VCaP (cell line): Measurements from ENCODE around the gene BTBD9.

Source experiments
- H3K27ac ChIP-seq: fragments of 450-650 bp; 2 replicates; pipeline ENCODE4 v1.5.1; 2017
- CTCF ChIP-seq: fragments of 450-650 bp; conservative IDR thresholded peaks from 2 replicates; pipeline ENCODE4 v1.5.1; 2017; ENCODE audit warnings: mild to moderate bottlenecking, moderate library complexity

The BTBD9 gene

GRCh38 chr6:38170666-38171355, 468.9 kb downstream of the BTBD9 start:
- no peak for TF ChIP-seq CTCF
- H3K27ac ChIP-seq = peak overlapping the region; percentile 58

GRCh38 chr6:38169977-38170526, 469.7 kb downstream of the BTBD9 start:
- no peak for TF ChIP-seq CTCF
- peak overlapping the region; percentile 58 for H3K27ac ChIP-seq

- peak overlapping the region; percentile 58 for H3K27ac ChIP-seq
- no peak; the same call in 1 of the 2 replicates for TF ChIP-seq CTCF
Observed at GRCh38 chr6:38169221-38169976, 470.3 kb downstream of the BTBD9 start.

GRCh38 chr6:38168699-38169098, 471.0 kb downstream of the BTBD9 start:
- TF ChIP-seq CTCF = no peak
- no peak overlapping the region for H3K27ac ChIP-seq

- H3K27ac ChIP-seq = no peak overlapping the region
Observed at GRCh38 chr6:38168126-38168525, 471.6 kb downstream of the BTBD9 start.

GRCh38 chr6:38167598-38167997, 472.1 kb downstream of the BTBD9 start:
- H3K27ac ChIP-seq = no peak overlapping the region

More at GRCh38 chr6:38168126-38168525, 471.6 kb downstream of the BTBD9 start:
- no peak for TF ChIP-seq CTCF

More at GRCh38 chr6:38167598-38167997, 472.1 kb downstream of the BTBD9 start:
- no peak for TF ChIP-seq CTCF
